ENCODE results near the gene ATP1B1.

The ATP1B1 gene

DNA sequence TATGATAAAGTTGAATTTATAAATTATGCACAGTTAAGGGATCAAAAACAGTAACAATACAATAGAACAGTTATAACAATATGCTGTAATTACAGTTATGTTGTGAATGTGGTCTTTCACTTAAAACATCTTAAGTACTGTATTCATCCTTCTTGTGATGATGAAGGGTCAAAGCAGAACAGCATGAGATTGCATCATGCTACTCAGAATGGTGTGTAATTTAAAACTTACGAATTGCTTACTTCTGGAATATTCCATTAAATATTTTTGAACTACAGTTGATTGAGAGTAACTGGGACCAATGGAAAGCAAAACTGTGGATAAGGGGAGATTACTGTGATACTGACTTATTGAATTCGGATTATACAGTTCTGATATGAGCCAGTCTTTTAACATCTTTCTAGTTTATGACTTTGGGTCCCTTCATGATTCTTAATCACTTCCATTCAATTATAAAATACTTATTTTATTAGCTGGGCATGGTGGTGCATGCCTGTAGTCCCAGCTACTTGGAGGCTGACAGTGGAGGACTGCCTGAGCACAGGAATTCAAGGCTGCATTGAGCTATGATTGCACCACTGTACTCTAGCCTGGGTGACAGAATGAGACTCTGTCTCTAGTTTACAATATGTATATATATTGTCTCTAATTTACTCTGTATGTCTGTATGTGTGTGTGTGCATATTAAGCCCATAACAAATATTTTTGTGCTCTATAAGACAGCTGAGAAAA is 43.2 kb downstream of the ATP1B1 start:
- TF ChIP-seq EZH2phosphoT487 (conservative IDR thresholded peaks at IDR 0.05; ENCODE audit: low read length) (no peak), CTCF (IDR thresholded peaks at IDR 0.05; ENCODE audit: insufficient read depth, low read length, poor library complexity, severe bottlenecking) (no peak)
- no peaks in the 10 kb centered on the region for H3K9me3 ChIP-seq (ENCODE audit: insufficient read depth, low read length)
- H3K27me3 ChIP-seq (ENCODE audit: low read length) = no peaks in the 10 kb centered on the region
- H3F3A ChIP-seq (ENCODE audit: insufficient read depth) = no peaks in the 10 kb centered on the region
- no peak overlapping the region for H3K4me2 ChIP-seq (ENCODE audit: low read depth, low read length, poor library complexity, severe bottlenecking)
- H3K36me3 ChIP-seq (ENCODE audit: low read length) = no peaks in the 10 kb centered on the region
- H3K9ac ChIP-seq (ENCODE audit: low read length) = no peak overlapping the region
- H4K20me1 ChIP-seq (ENCODE audit: low read depth, low read length) = no peaks in the 10 kb centered on the region
- no peak overlapping the region for H3K4me3 ChIP-seq (ENCODE audit: insufficient read depth, low read length, poor library complexity, severe bottlenecking)
- H2AFZ ChIP-seq (ENCODE audit: low read depth, low read length, severe bottlenecking) = no peak overlapping the region
- no peaks in the 10 kb centered on the region for H3K9me2 ChIP-seq (replicated peaks; ENCODE audit: insufficient read depth, low read length)
- H3K79me2 ChIP-seq (ENCODE audit: insufficient read depth, low read length) = no peaks in the 10 kb centered on the region
- H3K27ac ChIP-seq (ENCODE audit: low read depth, low read length) = no peak overlapping the region

- TF ChIP-seq EZH2phosphoT487 (conservative IDR thresholded peaks at IDR 0.05; ENCODE audit: low read length) (no peak), CTCF (IDR thresholded peaks at IDR 0.05; ENCODE audit: insufficient read depth, low read length, poor library complexity, severe bottlenecking) (no peak)
- Histone ChIP-seq H3F3A (ENCODE audit: insufficient read depth) (no peaks in the 10 kb centered on the region), H3K4me2 (ENCODE audit: low read depth, low read length, poor library complexity, severe bottlenecking) (no peak overlapping the region), H3K27ac (ENCODE audit: low read depth, low read length) (no peak overlapping the region), H3K27me3 (ENCODE audit: low read length) (no peaks in the 10 kb centered on the region), H3K9me3 (ENCODE audit: insufficient read depth, low read length) (no peaks in the 10 kb centered on the region), H4K20me1 (ENCODE audit: low read depth, low read length) (no peaks in the 10 kb centered on the region), H3K4me3 (ENCODE audit: insufficient read depth, low read length, poor library complexity, severe bottlenecking) (no peak overlapping the region), H3K36me3 (ENCODE audit: low read length) (no peaks in the 10 kb centered on the region), H3K9ac (ENCODE audit: low read length) (no peak overlapping the region), H3K79me2 (ENCODE audit: insufficient read depth, low read length) (no peaks in the 10 kb centered on the region), H2AFZ (ENCODE audit: low read depth, low read length, severe bottlenecking) (no peak overlapping the region), H3K9me2 (replicated peaks; ENCODE audit: insufficient read depth, low read length) (no peaks in the 10 kb centered on the region)
These were observed 44.3 kb downstream of the ATP1B1 start for GRCh38 chr1:169150641-169151337.

- Histone ChIP-seq H3K36me3 (ENCODE audit: low read length) (no peaks in the 10 kb centered on the region), H3K9me3 (ENCODE audit: insufficient read depth, low read length) (no peaks in the 10 kb centered on the region), H3K4me3 (ENCODE audit: insufficient read depth, low read length, poor library complexity, severe bottlenecking) (no peak overlapping the region), H3K79me2 (ENCODE audit: insufficient read depth, low read length) (no peaks in the 10 kb centered on the region), H2AFZ (ENCODE audit: low read depth, low read length, severe bottlenecking) (no peak overlapping the region), H3K27ac (ENCODE audit: low read depth, low read length) (no peak overlapping the region), H3K4me2 (ENCODE audit: low read depth, low read length, poor library complexity, severe bottlenecking) (no peak overlapping the region), H3K9me2 (replicated peaks; ENCODE audit: insufficient read depth, low read length) (no peaks in the 10 kb centered on the region), H3K9ac (ENCODE audit: low read length) (no peak overlapping the region), H3K27me3 (ENCODE audit: low read length) (no peaks in the 10 kb centered on the region), H3F3A (ENCODE audit: insufficient read depth) (no peaks in the 10 kb centered on the region), H4K20me1 (ENCODE audit: low read depth, low read length) (no peaks in the 10 kb centered on the region)
- no peak for TF ChIP-seq CTCF (IDR thresholded peaks at IDR 0.05; ENCODE audit: insufficient read depth, low read length, poor library complexity, severe bottlenecking)
These were observed 44.9 kb downstream of the ATP1B1 start for GRCh38 chr1:169151338-169151837.

All from SU-DHL-6 (cell line).